Middle frontal gyrus (tissue), 1 donor: Measurements from ENCODE around the gene MTFP1.
"Not testable (repeated sequence)": the region's sequence is repeated elsewhere in the genome, so short reads cannot be mapped to it uniquely, and the experiment has no call there.

Experiments used
- DNase-seq: peaks from one replicate; pipeline ENCODE4 v3.0.0-alpha.2; 2015; ENCODE audit warnings: low spot score; ENCODE audit errors: extremely low spot score

MTFP1 gene

DNA sequence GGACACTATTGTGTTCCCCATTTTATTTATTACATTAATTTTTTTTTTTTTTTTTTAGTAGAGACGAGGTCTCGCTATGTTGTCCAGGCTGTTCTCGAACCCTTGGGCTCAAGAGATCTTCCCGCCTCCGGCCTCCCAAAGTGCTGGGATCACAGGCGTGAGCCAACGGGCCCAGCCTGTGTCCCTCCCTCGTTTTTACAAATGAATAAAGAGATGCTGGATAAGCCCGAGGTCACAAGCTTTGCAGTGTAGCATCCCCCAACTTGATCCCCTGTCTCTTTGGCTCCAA lies 297 bp upstream of the MTFP1 start:
- no peak for DNase-seq

DNA sequence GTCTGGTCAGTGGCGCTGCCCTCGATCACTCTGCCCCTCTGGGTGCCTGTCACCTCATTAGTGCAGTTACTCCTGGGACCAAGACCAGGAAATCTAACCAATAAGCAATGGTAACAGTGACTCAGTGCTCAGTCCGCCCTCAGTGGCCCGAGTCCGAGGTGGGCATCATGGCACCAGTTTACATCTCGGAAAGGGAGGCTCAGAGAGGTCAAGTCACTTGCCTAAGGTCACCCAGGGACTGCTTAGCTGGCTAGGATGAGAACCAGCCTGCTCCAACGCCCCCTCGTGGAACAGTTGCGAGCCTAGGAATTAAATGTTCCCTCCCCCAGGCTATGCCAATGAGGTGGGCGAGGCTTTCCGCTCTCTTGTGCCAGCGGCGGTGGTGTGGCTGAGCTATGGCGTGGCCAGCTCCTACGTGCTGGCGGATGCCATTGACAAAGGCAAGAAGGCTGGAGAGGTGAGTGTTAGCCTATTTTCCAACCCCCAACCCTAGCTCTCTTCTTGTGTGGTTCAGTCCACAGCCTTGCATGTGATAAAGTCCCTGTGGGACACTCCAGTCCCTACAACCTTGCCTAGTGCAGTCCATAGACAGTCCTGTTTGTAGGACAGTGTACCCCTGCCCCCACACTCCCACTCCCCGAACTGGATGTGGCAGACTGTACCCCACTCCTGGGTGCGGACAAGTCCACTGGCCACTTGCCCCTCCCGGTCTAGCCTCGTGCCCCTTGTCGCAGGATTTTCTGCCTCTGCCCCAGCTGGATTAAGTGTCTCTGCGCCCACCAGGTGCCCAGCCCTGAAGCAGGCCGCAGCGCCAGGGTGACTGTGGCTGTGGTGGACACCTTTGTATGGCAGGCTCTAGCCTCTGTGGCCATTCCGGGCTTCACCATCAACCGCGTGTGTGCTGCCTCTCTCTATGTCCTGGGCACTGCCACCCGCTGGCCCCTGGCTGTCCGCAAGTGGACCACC lies 1.1 kb downstream of the MTFP1 start:
- DNase-seq: peak; percentile 65

DNA sequence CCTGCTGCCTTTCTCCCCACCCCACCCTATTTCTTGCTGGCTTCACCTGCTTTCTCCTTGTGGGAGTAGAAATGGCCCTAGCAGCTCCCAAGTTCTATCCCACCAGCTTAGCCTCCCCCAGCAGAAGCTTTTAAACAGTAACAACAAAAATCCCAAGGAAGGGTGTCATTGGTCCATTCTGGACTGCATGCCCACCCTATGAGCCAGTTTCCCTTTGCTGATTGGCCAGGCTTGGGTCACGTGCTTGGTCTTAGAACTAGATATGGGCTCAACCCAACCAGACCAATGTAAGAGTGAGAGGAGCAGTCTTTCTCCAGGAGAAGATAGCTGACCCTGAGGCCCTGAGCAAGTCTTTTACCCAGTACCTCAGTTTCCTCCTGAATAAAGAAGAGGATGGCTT lies 2.3 kb downstream of the MTFP1 start:
- DNase-seq: no peak

DNA sequence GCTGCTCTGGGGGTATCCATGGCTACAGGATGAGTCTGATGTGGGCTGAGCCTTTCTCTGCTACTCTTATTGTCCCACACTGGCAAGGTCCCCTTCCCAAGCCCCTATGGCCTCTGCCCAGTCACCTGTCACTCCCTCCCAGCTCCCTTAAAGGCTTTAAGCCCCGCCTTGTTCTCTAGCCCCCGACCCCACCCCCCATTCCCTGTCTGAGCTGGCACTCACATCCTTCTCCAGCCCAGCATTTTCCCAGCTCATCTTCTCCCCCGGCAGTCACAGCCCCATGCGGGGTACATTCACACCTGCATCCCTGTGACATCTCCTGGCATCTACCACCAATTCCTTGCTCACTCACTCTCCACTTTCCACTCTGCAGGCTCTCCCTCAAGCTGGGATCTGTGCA lies 4.3 kb downstream of the MTFP1 start:
- no peak for DNase-seq

DNA sequence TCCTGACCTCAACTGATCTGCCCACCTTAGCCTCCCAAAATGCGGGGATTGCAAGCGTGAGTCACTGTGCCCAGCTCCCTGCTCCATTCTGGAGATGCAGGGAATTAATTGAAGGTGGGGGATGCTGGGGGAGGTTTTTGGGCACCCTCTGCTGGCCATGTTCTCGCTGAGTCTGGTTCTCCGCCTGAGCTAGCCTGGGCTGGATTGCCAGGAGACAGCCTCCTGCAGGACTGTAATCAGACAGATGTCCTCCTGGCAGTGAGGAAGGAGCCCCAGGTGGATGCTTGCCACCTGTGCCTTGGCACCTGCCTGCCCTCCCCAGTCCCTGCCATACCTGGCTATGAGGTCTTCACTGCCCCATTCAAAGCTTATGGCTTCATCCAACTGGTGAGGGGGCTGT lies 5.4 kb downstream of the MTFP1 start:
- no peak for DNase-seq

DNA sequence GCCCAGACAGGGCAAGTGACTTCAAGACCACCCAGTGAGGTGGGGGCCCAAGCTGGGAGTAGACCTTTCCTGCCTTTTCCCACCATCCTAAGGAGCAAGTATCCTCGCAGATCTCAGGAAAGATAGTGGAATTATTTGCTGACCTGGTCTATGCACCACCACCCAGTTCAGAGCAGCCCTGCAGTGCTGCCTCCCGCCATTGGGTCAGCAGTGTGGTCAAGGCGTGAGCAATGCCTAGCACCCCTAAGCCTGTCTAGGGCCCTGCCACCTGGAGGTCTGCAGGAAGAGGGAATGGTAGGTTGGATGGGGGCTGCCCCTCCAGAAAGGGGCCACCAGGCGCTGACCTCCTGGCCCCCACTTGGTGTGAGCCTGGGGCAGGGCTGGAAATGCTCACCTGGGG lies 6.5 kb downstream of the MTFP1 start:
- no peak for DNase-seq

DNA sequence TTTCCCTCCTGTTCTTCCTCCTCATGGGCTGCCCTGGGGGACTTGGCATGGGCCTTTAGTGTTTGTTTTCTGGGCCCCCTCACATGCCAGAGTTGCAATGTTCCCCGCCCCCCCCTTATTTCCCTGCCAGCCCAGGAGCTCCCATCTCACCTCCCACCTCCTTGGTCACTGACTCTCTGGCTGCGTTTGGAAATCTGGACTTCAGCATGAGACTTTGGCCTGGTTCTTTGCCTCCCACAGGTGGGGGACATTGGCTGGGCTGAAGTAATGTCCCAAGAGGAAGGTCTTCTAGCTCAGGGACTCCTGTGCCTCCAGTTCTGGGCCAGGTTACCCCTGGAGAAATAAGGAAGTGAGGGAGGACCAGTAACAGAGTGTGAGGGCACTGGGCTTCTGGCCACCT lies 7.0 kb downstream of the MTFP1 start:
- no peak for DNase-seq

DNA sequence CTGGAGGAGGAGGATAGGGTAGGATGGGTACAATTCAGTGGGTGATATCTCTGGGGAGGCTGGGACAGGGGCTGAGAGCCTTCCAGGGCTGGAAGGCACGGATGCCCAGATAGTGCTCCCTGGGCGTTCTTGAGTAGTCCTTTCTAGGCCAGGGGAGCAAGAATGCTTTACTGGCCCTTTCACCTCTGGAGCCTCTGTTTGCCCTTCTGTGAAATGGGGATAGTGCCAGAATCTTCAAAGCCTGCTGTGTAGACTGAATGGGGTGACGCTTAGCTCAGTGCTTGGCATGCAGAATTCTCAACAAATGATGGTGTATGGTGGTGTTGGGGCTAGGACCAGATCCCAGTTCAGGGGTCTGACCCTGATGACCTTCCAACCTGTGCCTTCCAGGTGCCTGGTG lies 7.7 kb downstream of the MTFP1 start:
- DNase-seq: no peak

DNA sequence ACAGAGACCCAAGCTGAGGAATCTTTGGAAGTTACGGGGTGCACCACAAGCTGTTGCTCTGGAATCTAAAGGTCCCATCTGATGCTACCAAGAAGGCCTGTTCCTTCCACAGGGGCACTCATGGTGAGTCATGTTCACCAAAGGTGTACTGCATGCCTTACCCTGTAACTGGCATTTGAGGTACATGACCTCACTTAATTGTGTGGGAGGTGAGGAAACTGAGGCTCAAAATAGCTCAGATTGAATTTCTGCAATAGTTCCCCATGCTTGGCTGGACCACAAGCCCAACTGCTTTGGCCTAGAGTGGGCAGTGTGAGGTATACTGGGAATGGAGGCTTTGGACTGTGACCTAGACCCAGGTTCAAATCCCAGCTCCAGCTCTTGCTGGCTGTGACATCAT lies 8.2 kb downstream of the MTFP1 start:
- no peak for DNase-seq

DNA sequence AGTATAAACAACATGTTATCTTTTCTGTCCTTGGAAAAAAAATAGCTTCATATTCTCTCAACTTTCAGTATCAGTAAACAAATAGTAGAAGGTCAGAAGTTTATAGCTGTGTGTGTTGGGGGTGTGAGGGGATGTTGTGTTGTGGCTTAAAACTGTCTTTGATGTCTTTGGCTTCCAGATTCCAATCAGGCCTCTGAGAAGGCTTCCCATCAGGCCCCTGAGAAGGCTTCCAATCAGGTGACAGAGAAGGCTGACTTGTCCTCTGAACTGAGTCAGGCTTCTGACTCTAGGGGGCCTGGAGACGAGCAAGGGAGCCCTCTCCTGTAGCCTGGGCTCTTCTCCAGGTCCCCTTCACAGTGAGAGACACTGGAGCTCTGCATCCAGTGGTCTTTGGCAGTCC lies 9.3 kb downstream of the MTFP1 start:
- DNase-seq: no peak

DNA sequence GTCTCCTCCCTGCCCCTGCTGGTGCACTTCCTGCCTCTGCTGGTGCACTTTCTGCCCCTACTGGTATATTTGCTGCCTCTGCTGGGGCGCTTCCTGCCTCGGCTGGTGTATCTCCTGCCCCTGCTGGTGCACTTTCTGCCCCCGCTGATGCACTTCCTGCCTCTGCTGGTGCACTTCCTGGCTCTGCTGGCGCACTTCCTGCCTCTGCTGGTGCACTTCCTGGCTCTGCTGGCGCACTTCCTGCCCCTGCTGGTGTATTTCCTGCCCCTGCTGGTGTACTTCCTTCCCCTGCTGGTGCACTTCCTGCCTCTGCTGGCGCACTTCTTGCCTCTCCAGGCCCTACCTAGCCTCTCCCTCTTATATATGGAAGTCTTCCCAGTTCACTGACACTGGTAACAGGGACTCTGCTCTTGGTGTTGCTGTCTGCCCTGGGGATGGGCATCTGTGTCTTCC lies 10.1 kb downstream of the MTFP1 start:
- DNase-seq: no peak

DNA sequence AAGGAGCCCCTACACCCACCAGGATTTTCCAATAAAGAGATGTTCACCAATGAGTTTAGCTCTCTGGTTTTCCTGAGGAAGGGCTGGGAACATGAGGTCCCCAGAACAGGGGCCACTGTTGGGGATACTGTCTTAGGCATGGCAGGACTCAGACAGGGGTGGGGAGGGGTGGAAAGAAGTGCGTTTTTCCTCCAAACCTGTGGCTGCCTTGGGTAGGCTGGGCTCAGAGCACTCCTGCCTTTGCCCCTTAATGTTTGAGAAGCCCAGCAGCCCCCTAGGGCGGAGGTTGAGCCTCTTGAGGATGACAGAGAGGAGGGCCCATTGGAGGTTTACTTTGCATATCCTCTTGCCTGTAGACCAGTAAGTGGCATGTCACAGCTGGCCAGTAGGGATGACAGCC lies 10.6 kb downstream of the MTFP1 start:
- no peak for DNase-seq

DNA sequence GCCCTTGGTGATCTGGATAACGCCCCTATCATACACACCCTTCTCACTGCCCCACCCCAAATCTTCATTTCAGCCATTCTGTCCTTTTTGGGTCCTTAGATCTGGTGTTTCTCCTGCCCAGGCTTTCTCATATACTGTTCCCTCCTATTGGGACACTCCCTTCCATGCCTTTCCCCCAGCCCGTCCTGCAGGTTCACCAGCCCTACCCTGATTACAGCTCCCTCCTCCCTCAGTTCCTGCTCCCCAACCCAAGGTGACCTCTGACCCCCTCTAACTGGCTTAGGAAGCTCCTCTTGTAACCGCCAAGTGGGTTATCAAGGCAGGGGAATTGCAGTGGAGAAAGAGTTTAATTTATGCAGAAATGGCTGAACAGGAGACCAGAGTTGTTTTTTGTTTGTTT lies 13.0 kb downstream of the MTFP1 start:
- DNase-seq: no peak

DNA sequence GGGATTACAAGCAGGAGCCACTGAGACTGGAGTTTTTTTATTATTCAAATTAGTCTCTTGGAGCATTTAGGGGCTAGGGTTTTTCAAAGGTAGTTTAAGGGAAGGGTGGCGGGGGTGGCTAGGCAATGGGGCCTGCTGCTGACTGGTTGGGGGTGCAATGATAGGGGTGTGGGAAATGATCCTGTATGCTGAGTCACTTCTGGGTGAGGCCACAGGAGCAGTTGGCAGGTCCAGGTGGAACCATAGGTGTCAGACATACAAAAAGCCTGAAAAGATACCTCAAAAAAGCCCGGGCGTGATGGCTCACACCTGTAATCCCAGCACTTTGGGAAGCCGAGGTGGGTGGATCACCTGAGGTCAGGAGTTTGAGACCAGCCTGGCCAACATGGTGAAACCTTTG lies 13.7 kb downstream of the MTFP1 start:
- no peak for DNase-seq

DNA sequence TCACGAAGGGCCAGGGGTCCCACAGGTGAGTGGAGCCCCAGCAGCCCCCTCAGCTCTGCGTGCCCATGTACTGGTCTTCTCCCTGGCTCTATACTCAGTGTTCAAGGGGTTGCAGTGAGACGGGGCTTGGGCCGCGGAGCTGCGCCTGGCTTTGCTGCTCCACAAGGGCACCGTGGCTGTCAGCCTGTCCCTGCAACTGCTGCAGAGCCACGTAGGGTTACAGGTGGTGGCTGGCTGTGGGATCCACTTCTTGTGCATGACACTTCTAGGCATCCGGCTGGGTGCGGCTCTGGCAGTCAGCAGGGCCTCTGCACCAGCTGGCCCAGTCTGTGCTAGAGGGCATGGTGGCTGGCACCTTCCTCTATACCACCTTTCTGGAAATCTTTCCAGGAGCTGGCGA lies 14.3 kb downstream of the MTFP1 start:
- no peak for DNase-seq

DNA sequence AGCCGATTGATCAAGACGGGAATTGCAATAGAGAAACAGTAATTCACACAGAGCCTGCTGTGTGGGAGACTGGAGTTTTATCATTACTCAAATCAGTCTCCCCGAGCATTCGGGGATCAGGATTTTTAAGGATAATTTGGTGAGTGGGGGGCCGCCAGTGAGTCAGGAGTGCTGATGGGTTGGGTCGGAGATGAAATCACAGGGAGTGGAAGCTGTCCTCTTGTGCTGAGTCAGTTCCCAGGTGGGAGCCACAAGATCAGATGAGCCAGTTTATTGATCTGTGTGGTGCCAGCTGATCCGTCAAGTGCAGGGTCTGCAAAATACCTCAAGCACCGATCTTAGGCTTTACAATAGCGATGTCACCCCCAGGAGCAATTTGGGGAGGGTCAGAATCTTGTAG lies 15.5 kb downstream of the MTFP1 start:
- no peak for DNase-seq

DNA sequence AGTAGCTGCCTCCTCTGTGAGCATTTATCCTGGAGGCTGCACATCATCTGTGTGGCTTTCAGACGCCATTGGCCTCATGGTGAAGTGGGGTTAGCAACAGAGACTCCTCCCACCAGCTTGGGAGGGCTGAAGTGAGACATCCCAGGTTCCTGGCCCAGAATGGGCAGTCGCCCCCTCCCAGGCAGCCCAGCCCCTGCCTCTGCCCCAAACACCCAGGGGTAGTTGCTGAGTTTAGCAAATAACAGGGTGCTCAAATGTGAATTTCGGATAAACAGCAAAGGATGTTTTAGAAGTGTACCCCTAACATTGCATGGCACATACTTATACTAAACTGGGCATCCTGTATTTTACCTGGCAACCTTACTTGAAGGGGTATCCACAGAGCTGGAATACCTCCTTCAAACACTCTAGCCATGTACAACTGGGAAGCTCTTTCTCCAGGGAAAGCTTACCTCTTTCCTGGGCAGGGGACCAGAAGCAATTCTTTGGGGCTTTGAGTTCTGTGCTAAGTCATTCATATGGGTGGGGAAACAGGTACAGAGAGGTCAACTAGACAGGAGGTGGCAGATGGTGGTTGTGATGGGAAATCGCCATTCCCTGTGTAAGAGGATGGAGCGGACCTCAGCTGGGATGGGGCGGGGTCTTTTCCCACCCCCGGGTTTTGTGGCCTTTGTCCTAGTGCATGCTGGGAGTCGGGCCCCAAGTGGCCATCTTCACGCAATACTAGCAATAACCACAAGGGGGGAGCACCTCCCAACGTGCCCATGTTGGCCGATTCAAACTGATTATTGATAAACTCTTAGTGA lies 19.3 kb downstream of the MTFP1 start:
- no peak for DNase-seq

DNA sequence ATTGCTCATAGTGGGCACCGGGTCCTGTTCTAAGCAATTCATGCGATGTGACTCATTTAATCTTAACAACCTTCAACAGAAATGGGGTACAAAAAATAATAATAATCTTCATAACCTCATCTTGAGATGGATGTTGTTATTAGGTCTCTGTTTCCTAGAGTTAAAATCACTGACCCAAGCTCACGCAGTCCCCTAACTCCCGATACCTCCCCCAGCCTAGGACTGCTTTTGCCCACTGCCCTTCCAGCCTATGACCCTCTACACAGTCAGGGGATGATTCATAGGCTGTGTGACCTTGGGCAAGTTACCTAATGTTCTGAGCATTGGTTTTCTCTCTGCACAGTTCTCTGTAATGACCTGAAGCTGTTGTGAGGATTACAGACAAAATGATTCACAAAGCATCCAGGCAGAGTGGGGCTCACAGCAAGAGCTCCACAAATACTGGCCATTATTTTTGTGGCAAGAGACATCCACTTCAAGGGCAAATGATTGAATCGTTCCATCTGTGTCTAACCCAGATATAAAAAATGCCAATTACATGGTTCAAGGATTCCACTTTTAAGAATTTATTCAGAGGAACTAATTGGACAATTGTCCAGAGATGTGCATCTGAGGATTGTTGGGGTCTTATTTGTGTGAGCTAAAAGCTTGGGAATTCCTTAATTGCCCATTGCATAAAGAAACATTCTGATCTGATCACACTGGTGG lies 20.0 kb downstream of the MTFP1 start:
- no peak for DNase-seq

DNA sequence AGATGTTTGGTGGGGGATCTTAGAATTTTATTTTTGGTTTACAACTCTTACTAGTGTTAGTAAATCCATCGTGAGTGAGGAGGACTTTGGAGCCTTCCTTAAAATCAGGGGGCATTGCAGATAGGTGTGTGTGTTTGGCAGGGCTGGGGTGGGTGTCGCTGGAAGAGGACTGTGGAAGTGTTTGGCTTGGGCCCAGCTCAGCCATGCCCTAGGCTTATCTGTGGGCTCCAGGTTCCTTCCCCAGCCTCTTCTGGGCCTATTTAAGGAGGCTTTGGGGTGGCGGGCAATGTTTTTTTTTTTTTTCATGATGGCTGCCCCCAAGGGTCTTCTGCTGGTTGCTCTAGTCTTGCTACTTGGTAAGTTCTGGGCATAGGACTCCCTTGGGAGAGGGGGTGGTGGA lies 22.1 kb downstream of the MTFP1 start:
- no peak for DNase-seq

DNA sequence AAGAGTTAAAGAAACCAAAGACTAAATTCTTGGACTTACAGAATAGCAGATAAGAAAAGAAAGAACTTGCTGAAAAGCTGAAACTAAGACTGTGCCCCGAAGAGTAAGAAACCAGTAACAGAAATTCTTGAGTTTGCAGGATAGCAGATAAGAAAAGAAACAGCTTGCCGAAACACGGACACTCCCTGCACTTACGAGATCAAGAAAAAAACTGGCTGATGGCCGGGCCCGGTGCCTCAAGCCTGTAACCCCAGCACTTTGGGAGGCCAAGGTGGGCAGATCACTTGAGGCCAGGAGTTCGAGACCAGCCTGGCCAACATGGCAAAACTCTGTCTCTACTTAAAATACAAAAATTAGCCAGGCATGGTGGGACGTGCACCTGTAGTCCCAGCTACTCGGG lies 25.9 kb downstream of the MTFP1 start:
- not testable (repeated sequence) for DNase-seq

DNA sequence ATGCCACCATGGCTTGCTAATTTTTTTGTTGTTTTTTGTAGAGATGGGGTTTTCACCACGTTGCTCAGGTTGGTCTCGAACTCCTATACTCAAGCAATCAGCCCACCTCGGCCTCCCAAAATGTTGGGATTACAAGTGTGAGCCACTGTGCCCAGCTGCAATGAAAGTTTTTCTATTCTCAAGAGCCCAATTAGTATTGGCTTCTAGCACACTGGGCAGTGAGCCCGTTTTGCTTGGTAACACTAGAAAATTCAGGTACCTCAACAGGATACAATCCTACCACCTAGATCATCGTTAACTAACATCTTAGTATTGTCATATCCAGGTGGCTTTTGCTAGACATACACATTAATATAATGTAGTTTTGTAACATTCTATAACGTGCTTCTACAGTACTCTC lies 27.3 kb downstream of the MTFP1 start:
- DNase-seq: no peak
